Keratinocyte (primary cell): ENCODE data around the gene RAPGEF4. TPM values are rescaled to one million over a fixed set of nuclear protein-coding genes. Genes with fewer than 3 reads are reported as not detected.

ENCODE experiments used
- DNase-seq: peaks from one replicate; pipeline ENCODE4 v3.0.0-alpha.2; 2011; ENCODE audit warnings: low read depth, missing footprints, low spot score
- FAIRE-seq: peaks from 2 replicates; lab custom pipeline; 2011; peaks lifted over from hg19 to GRCh38; lab: Jason Lieb, UNC
- H2AFZ ChIP-seq: 2 replicates; pipeline ENCODE4 v1.6.0; 2012; ENCODE audit warnings: low read length, control low read depth, inconsistent platforms; ENCODE audit not compliant: control insufficient read depth
- H3K27ac ChIP-seq: 2 replicates; pipeline ENCODE4 v1.5.1; 2011; ENCODE audit warnings: low read length; ENCODE audit not compliant: control insufficient read depth, insufficient read depth
- H3K27me3 ChIP-seq: 3 replicates; pipeline ENCODE4 v1.6.0; 2011; ENCODE audit warnings: low read length; ENCODE audit not compliant: control insufficient read depth, insufficient read depth; ENCODE audit errors: extremely low read depth
- H3K36me3 ChIP-seq, 2 experiments: 2 replicates in 1 of 2; 3 replicates in 1 of 2; pipeline ENCODE4 v1.5.1; 2011; ENCODE audit warnings: low read length in 2 of 2, mild to moderate bottlenecking in 1 of 2; ENCODE audit not compliant: control insufficient read depth in 2 of 2, insufficient read depth in 2 of 2; ENCODE audit errors: extremely low read depth in 1 of 2
- H3K4me1 ChIP-seq: 3 replicates; pipeline ENCODE4 v1.5.1; 2011; ENCODE audit warnings: low read length; ENCODE audit not compliant: control insufficient read depth, insufficient read depth; ENCODE audit errors: extremely low read depth
- H3K4me2 ChIP-seq: 3 replicates; pipeline ENCODE4 v1.6.0; 2011; ENCODE audit warnings: low read depth, low read length; ENCODE audit not compliant: control insufficient read depth, insufficient read depth; ENCODE audit errors: extremely low read depth
- H3K4me3 ChIP-seq, 3 experiments: fragments of 200-600 bp in 1 of 3; sonication (generic) in 1 of 3; 2 replicates in 2 of 3; 3 replicates in 1 of 3; pipeline ENCODE4 v1.5.1; 2011 to 2016; ENCODE audit warnings: low read length in 3 of 3, mild to moderate bottlenecking in 3 of 3, control low read depth in 2 of 3, inconsistent platforms in 1 of 3, low read depth in 1 of 3, mixed read lengths in 1 of 3, mixed run types in 1 of 3, moderate library complexity in 1 of 3; ENCODE audit not compliant: control insufficient read depth in 2 of 3, insufficient read depth in 2 of 3; ENCODE audit errors: extremely low read depth in 1 of 3
- H3K79me2 ChIP-seq: 2 replicates; pipeline ENCODE4 v1.6.0; 2012; ENCODE audit warnings: low read length; ENCODE audit not compliant: control insufficient read depth, insufficient read depth
- H3K9ac ChIP-seq: 3 replicates; pipeline ENCODE4 v1.6.0; 2011; ENCODE audit warnings: low read length; ENCODE audit not compliant: control insufficient read depth, insufficient read depth; ENCODE audit errors: extremely low read depth
- H3K9me1 ChIP-seq: 3 replicates; pipeline ENCODE4 v1.6.0; 2011; ENCODE audit warnings: low read length; ENCODE audit not compliant: control insufficient read depth, insufficient read depth; ENCODE audit errors: extremely low read depth
- H3K9me3 ChIP-seq: 2 replicates; pipeline ENCODE4 v1.5.1; 2012; ENCODE audit warnings: low read depth, low read length; ENCODE audit not compliant: control insufficient read depth
- H4K20me1 ChIP-seq: 3 replicates; pipeline ENCODE4 v1.6.0; 2011; ENCODE audit warnings: low read length; ENCODE audit not compliant: control insufficient read depth, insufficient read depth; ENCODE audit errors: extremely low read depth
- CTCF ChIP-seq, 3 experiments: IDR thresholded peaks in 1 of 3; conservative IDR thresholded peaks in 1 of 3; optimal IDR thresholded peaks in 1 of 3; 2 replicates in 2 of 3; 3 replicates in 1 of 3; pipeline versions ENCODE3 to v1.5.1; 2011; ENCODE audit warnings: low read length in 3 of 3, mild to moderate bottlenecking in 3 of 3, moderate library complexity in 2 of 3, control low read depth in 1 of 3, inconsistent platforms in 1 of 3; ENCODE audit not compliant: insufficient read depth in 2 of 3; ENCODE audit errors: extremely low read depth in 1 of 3
- EZH2 ChIP-seq: IDR thresholded peaks from one replicate; pipeline ENCODE4 v1.6.1; 2012; ENCODE audit warnings: inconsistent platforms, mild to moderate bottlenecking, low read length, moderate library complexity
- dilution Hi-C: fragments of 300-500 bp; cut with MboI; formaldehyde crosslinking; loops from one replicate; pipeline ENCODE4 v1.7.0; 2020; ENCODE audit warnings: low sequenced_read_pairs; ENCODE audit not compliant: extremely low pct_ligation_motif_present
- polyA plus RNA-seq, 5 experiments: library from polyadenylated mRNA; depleted of rRNA in 3 of 5; stranded (reverse) in 3 of 5; stranded (forward) in 1 of 5; unstranded in 1 of 5; fragments of >200 nt; gene quantifications; 1 replicate in 1 of 5; 2 replicates in 3 of 5; 3 replicates in 1 of 5; pipeline versions ENCODE4 v1.2.1 to v1.2.3, GENCODE V29; 2011 to 2012; ENCODE audit warnings: missing spikeins in 2 of 5, low read depth in 1 of 5, low replicate concordance in 1 of 5

RAPGEF4 gene
- polyA plus RNA-seq, 1 donor (not counting 4 experiments of a cell fraction or from before 2014, with no cell fraction given): 1.6 TPM

DNA sequence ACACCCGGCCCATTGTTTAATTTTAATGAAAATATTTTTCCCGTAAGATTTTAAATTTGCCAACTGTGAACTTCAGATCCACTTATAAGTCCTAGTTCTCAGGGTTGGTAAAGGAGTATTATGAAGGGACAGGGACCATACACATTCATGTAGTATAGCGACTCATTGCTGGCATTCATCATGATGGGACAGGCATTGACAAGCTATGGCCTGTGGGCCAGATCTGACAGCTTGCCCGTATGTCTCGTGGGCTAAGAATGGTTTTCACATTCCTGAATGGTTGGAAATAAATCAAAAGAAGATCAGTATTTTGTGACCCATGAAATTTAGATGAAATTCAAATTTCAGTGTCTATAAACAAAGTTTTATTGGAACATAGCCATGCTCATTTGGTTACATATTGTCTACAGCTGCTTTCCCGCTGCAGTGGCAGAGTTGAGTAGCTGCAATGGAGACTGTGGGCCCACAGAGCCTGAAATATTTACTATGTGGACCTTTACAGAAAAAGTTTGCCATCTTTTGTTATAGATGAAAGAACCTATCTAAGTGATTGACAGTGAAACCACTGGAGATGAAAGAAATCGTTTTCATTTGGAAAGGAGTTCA lies 4.1 kb downstream of the RAPGEF4 start:
- Histone ChIP-seq H3K27me3 (peaks cover 6% of the 10 kb centered on the region), H3K9me1 (no peaks in the 10 kb centered on the region), H2AFZ (no peak overlapping the region), H3K9ac (no peak overlapping the region), H3K27ac (no peak overlapping the region), H4K20me1 (no peaks in the 10 kb centered on the region), H3K79me2 (no peaks in the 10 kb centered on the region), H3K36me3 (no peaks in the 10 kb centered on the region), H3K4me1 (peaks cover 14% of the 10 kb centered on the region), H3K4me2 (no peak overlapping the region), H3K9me3 (no peaks in the 10 kb centered on the region), H3K4me3 (no peak overlapping the region)
- DNase-seq (peak; percentile 35), FAIRE-seq (no peak)
- dilution Hi-C loops: no loop called here
- TF ChIP-seq CTCF (optimal IDR thresholded peaks at IDR 0.05 in 1 of 3, IDR thresholded peaks at IDR 0.05 in 1 of 3, conservative IDR thresholded peaks at IDR 0.05 in 1 of 3; ENCODE audit: extremely low read depth in 1 of 3, insufficient read depth in 2 of 3, low read length in 3 of 3) (no peak), EZH2 (no peak)

DNA sequence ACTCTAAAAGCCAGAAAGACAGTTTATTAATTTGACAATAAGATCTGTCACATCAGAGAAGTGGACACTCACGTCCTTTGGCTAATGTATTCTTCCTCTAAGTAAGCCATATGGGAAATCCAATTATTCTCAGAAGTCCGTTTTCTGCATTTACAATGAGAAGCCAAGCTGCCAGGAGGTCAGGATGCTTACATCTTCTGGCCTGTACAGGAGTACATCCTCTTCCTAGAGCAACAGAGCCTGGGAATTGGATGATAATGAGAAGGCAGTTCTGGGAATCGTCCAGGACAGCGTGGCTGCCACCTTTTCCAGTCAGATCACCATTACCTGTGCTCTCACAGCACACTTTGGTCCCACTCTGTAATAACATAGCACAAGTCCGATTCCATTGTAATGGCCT lies 5.2 kb downstream of the RAPGEF4 start:
- H3K4me2 ChIP-seq: no peak overlapping the region
- no peak overlapping the region for H2AFZ ChIP-seq
- H3K79me2 ChIP-seq: no peaks in the 10 kb centered on the region
- H3K4me1 ChIP-seq: peaks cover 11% of the 10 kb centered on the region
- TF ChIP-seq CTCF (optimal IDR thresholded peaks at IDR 0.05 in 1 of 3, IDR thresholded peaks at IDR 0.05 in 1 of 3, conservative IDR thresholded peaks at IDR 0.05 in 1 of 3; ENCODE audit: extremely low read depth in 1 of 3, insufficient read depth in 2 of 3, low read length in 3 of 3): no peak
- TF ChIP-seq EZH2: no peak
- H3K9me1 ChIP-seq: no peaks in the 10 kb centered on the region
- no peak overlapping the region for H3K9ac ChIP-seq
- H3K36me3 ChIP-seq: no peaks in the 10 kb centered on the region
- H3K27me3 ChIP-seq: peaks cover 6% of the 10 kb centered on the region
- FAIRE-seq: no peak
- H3K9me3 ChIP-seq: no peaks in the 10 kb centered on the region
- DNase-seq: no peak
- no peak overlapping the region for H3K4me3 ChIP-seq
- dilution Hi-C loops: no loop called here
- no peak overlapping the region for H3K27ac ChIP-seq
- H4K20me1 ChIP-seq: no peaks in the 10 kb centered on the region
